SJCRH30 (cell line): ENCODE results near the gene ATP1A1. TPM values are rescaled to one million over a fixed set of nuclear protein-coding genes. Genes with fewer than 3 reads are reported as not detected.
A peak's percentile ranks its signal among the peaks of the same experiment; 100 is the strongest.

ENCODE experiments used
- DNase-seq, 2 experiments: peaks; one replicate each; pipeline ENCODE4 v3.0.0-alpha.2; 2015 to 2020
- H3K27ac ChIP-seq: fragments of 250-450 bp; sonication (Bioruptor Pico); 2 replicates; pipeline ENCODE4 v1.5.1; 2020; ENCODE audit warnings: mild to moderate bottlenecking, moderate library complexity
- H3K27me3 ChIP-seq: fragments of 250-450 bp; sonication (Bioruptor Pico); 2 replicates; pipeline ENCODE4 v1.5.1; 2020; ENCODE audit warnings: mild to moderate bottlenecking, moderate library complexity
- H3K36me3 ChIP-seq: fragments of 250-450 bp; sonication (Bioruptor Pico); 2 replicates; pipeline ENCODE4 v1.5.1; 2020; ENCODE audit warnings: mild to moderate bottlenecking, moderate library complexity
- H3K4me1 ChIP-seq: fragments of 250-450 bp; sonication (Bioruptor Pico); 2 replicates; pipeline ENCODE4 v1.5.1; 2020; ENCODE audit warnings: mild to moderate bottlenecking, moderate library complexity
- H3K4me3 ChIP-seq: fragments of 250-450 bp; sonication (Bioruptor Pico); 2 replicates; pipeline ENCODE4 v1.5.1; 2020; ENCODE audit warnings: mild to moderate bottlenecking, moderate library complexity
- H3K9me3 ChIP-seq: fragments of 250-450 bp; sonication (Bioruptor Pico); replicated peaks from 2 replicates; pipeline ENCODE4 v1.5.1; 2020; ENCODE audit warnings: mild to moderate bottlenecking, moderate library complexity
- total RNA-seq: library from RNA; depleted of rRNA; stranded (reverse); fragments of >200 nt; shearing (Covaris generic); gene quantifications from 2 replicates; pipeline ENCODE4 v1.2.3, GENCODE V29; 2014

Gene ATP1A1
- total RNA-seq, 1 experiment from 2014 or later: 112 TPM

GRCh38 chr1:116415699-116416533 is 42.9 kb downstream of the ATP1A1 start:
- H3K27ac ChIP-seq: no peak overlapping the region

GRCh38 chr1:116416854-116417513 is 43.9 kb downstream of the ATP1A1 start:
- H3K27ac ChIP-seq: no peak overlapping the region
- no peaks in the 10 kb centered on the region for H3K9me3 ChIP-seq
- no peak overlapping the region for H3K4me3 ChIP-seq
- no peaks in the 10 kb centered on the region for H3K36me3 ChIP-seq
- peaks cover 3% of the 10 kb centered on the region for H3K4me1 ChIP-seq
- no peaks in the 10 kb centered on the region for H3K27me3 ChIP-seq
- DNase-seq: no peak

More at GRCh38 chr1:116415699-116416533, 42.9 kb downstream of the ATP1A1 start:
- Histone ChIP-seq H3K4me3 (no peak overlapping the region), H3K4me1 (peaks cover 3% of the 10 kb centered on the region), H3K27me3 (no peaks in the 10 kb centered on the region), H3K9me3 (no peaks in the 10 kb centered on the region), H3K36me3 (no peaks in the 10 kb centered on the region)
- DNase-seq: no peak

GRCh38 chr1:116417678-116418077 is 44.6 kb downstream of the ATP1A1 start:
- Histone ChIP-seq H3K4me3 (peak overlapping the region; percentile 89), H3K9me3 (no peaks in the 10 kb centered on the region), H3K36me3 (no peaks in the 10 kb centered on the region), H3K27me3 (no peaks in the 10 kb centered on the region), H3K27ac (peak overlapping the region; percentile 43; the same call in 1 of the 2 replicates), H3K4me1 (peaks cover 3% of the 10 kb centered on the region)
- DNase-seq: no peak

GRCh38 chr1:116418091-116418830 is 45.2 kb downstream of the ATP1A1 start:
- DNase-seq: peak; percentile 88 to 89
- Histone ChIP-seq H3K4me1 (peaks cover 3% of the 10 kb centered on the region), H3K27ac (peak overlapping the region; percentile 43), H3K36me3 (no peaks in the 10 kb centered on the region), H3K27me3 (no peaks in the 10 kb centered on the region), H3K4me3 (peak overlapping the region; percentile 89), H3K9me3 (no peaks in the 10 kb centered on the region)

- peaks cover 3% of the 10 kb centered on the region for H3K4me1 ChIP-seq
- H3K27me3 ChIP-seq: no peaks in the 10 kb centered on the region
- no peak overlapping the region for H3K4me3 ChIP-seq
- no peaks in the 10 kb centered on the region for H3K36me3 ChIP-seq
- no peaks in the 10 kb centered on the region for H3K9me3 ChIP-seq
- no peak for DNase-seq
- no peak overlapping the region for H3K27ac ChIP-seq
These were observed 47.6 kb downstream of the ATP1A1 start for GRCh38 chr1:116420417-116421200.

GRCh38 chr1:116424438-116424837 is 51.4 kb downstream of the ATP1A1 start:
- DNase-seq: no peak
- no peaks in the 10 kb centered on the region for H3K9me3 ChIP-seq
- H3K4me3 ChIP-seq: no peak overlapping the region
- no peaks in the 10 kb centered on the region for H3K4me1 ChIP-seq
- H3K27me3 ChIP-seq: no peaks in the 10 kb centered on the region
- no peak overlapping the region for H3K27ac ChIP-seq
- H3K36me3 ChIP-seq: no peaks in the 10 kb centered on the region

- H3K27me3 ChIP-seq: no peaks in the 10 kb centered on the region
- H3K27ac ChIP-seq: no peak overlapping the region
- no peak for DNase-seq
- no peaks in the 10 kb centered on the region for H3K36me3 ChIP-seq
- no peaks in the 10 kb centered on the region for H3K4me1 ChIP-seq
- H3K4me3 ChIP-seq: no peak overlapping the region
- H3K9me3 ChIP-seq: no peaks in the 10 kb centered on the region
These were observed 51.8 kb downstream of the ATP1A1 start for GRCh38 chr1:116424863-116425262.

- H3K27me3 ChIP-seq: no peaks in the 10 kb centered on the region
- H3K36me3 ChIP-seq: no peaks in the 10 kb centered on the region
- no peak for DNase-seq
- no peak overlapping the region for H3K27ac ChIP-seq
- no peaks in the 10 kb centered on the region for H3K9me3 ChIP-seq
- H3K4me1 ChIP-seq: no peaks in the 10 kb centered on the region
- no peak overlapping the region for H3K4me3 ChIP-seq
These were observed 52.9 kb downstream of the ATP1A1 start for GRCh38 chr1:116425987-116426386.

- H3K27ac ChIP-seq: no peak overlapping the region
- H3K9me3 ChIP-seq: no peaks in the 10 kb centered on the region
- H3K4me3 ChIP-seq: no peak overlapping the region
- H3K36me3 ChIP-seq: no peaks in the 10 kb centered on the region
- no peaks in the 10 kb centered on the region for H3K4me1 ChIP-seq
- DNase-seq: no peak
- H3K27me3 ChIP-seq: no peaks in the 10 kb centered on the region
These were observed 53.4 kb downstream of the ATP1A1 start for GRCh38 chr1:116426401-116426800.

- Histone ChIP-seq H3K27ac (no peak overlapping the region), H3K36me3 (no peaks in the 10 kb centered on the region), H3K9me3 (no peaks in the 10 kb centered on the region), H3K4me3 (no peak overlapping the region), H3K4me1 (peaks cover 7% of the 10 kb centered on the region), H3K27me3 (no peaks in the 10 kb centered on the region)
- DNase-seq: no peak
These were observed 55.5 kb downstream of the ATP1A1 start for GRCh38 chr1:116428576-116428975.

GRCh38 chr1:116429821-116430374 is 56.9 kb downstream of the ATP1A1 start:
- no peaks in the 10 kb centered on the region for H3K9me3 ChIP-seq
- H3K27ac ChIP-seq: no peak overlapping the region
- DNase-seq: no peak
- H3K36me3 ChIP-seq: no peaks in the 10 kb centered on the region
- peaks cover 14% of the 10 kb centered on the region for H3K4me1 ChIP-seq
- H3K27me3 ChIP-seq: no peaks in the 10 kb centered on the region
- H3K4me3 ChIP-seq: no peak overlapping the region

- Histone ChIP-seq H3K27me3 (no peaks in the 10 kb centered on the region), H3K4me1 (peaks cover 14% of the 10 kb centered on the region)
These were observed 58.9 kb downstream of the ATP1A1 start for GRCh38 chr1:116431870-116432500.

GRCh38 chr1:116432655-116433265 is 59.7 kb downstream of the ATP1A1 start:
- H3K36me3 ChIP-seq: no peaks in the 10 kb centered on the region
- H3K27ac ChIP-seq: peak overlapping the region; percentile 79
- peaks cover 14% of the 10 kb centered on the region for H3K4me1 ChIP-seq
- H3K9me3 ChIP-seq: no peaks in the 10 kb centered on the region
- no peaks in the 10 kb centered on the region for H3K27me3 ChIP-seq
- no peak overlapping the region for H3K4me3 ChIP-seq
- DNase-seq: no peak

More at GRCh38 chr1:116431870-116432500, 58.9 kb downstream of the ATP1A1 start:
- Histone ChIP-seq H3K9me3 (no peaks in the 10 kb centered on the region), H3K27ac (no peak overlapping the region), H3K4me3 (no peak overlapping the region), H3K36me3 (no peaks in the 10 kb centered on the region)
- DNase-seq: no peak
